ENCODE measurements around the gene PRRT1B.

PRRT1B gene

DNA sequence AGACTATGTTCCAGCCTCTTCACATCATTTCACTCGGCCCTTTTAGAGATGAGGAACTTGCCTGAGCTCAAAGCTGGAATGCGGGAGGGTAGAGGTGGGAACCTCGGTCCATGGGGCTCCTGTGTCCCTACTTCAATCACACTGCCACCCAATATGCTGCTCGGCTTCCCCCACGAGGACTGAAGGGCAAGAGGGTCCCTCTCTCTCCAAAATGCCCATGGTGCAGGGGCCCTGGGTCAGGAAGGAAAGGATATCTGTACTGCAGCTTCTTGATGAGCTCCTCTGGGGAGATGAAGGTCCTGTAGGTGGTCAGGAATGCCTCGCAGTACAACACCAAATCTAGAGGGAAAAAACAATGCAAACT is 46.5 kb downstream of the PRRT1B start:
- no peak overlapping the region for H3K4me3 ChIP-seq (ENCODE audit: low read depth, low read length)
- DNase-seq (ENCODE audit: low read depth) = no peak

- no peak overlapping the region for H3K4me3 ChIP-seq (ENCODE audit: low read depth, low read length)
- DNase-seq (ENCODE audit: low read depth) = no peak
These were observed 47.9 kb downstream of the PRRT1B start for GRCh38 chr9:131593091-131593820.

- no peak for DNase-seq (ENCODE audit: low read depth)
These were observed 48.8 kb downstream of the PRRT1B start for GRCh38 chr9:131593936-131594665.

GRCh38 chr9:131594906-131595665 is 49.8 kb downstream of the PRRT1B start:
- DNase-seq (ENCODE audit: low read depth) = no peak
- H3K4me3 ChIP-seq (ENCODE audit: low read depth, low read length) = no peak overlapping the region

More at GRCh38 chr9:131593936-131594665, 48.8 kb downstream of the PRRT1B start:
- H3K4me3 ChIP-seq (ENCODE audit: low read depth, low read length) = no peak overlapping the region

GRCh38 chr9:131595696-131596429 is 50.5 kb downstream of the PRRT1B start:
- DNase-seq (ENCODE audit: low read depth) = no peak
- H3K4me3 ChIP-seq (ENCODE audit: low read depth, low read length) = no peak overlapping the region

DNA sequence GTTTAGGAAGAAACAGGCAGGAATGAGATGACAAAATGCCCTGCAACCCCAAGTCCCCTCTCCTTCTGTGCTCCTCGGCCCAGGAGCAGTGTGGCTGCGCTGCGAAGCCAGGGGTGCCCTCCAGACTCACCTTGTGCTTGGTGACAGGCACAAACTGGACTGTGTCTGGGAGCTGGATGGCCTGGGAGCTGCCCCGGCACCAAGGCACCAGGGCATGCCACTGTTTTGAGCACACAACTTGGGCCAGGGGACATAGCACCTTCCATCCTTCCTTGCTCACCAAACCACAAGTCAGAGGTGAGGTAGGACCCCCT is 51.1 kb downstream of the PRRT1B start:
- H3K4me3 ChIP-seq (ENCODE audit: low read depth, low read length) = no peak overlapping the region
- no peak for DNase-seq (ENCODE audit: low read depth)

DNA sequence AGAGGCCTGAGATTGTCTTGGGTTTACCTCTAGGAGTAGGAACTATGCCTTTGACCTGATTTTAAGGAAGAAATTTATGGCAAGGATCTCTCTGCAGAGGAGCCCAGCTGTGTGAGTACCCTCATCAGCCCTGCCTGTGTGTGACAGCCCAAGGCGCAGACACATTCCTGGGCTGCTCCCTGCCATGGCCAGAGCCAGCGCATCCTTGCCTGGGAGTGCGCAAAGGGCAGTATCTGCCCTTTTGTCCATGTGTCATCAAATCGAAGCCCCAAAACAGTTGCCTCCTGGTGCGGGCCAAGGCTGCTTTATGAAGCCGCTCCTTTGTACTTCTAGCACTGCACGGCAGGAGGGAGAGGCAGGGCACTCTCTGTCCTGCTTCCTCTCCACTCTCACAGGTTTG is 51.9 kb downstream of the PRRT1B start:
- DNase-seq (ENCODE audit: low read depth) = no peak
- no peak overlapping the region for H3K4me3 ChIP-seq (ENCODE audit: low read depth, low read length)

DNA sequence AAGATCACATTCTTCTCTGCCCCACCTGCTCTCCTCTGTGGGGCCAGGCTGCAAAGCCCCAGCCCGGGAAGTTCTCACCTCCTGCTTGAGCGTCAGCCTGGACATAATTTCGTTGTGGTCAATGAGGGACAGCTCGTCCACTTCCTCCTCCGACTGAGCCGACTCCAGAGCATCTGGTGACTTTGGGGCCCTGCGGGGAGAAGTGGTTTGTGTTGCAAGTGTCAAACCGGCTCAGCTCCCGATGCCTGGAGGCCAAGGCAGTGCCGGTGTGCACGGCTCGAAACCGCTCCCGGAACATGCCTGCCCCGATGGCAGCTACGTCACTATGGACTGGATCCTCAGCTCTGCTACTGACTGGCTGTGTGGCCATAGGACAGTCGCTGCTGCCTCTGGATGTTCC is 52.8 kb downstream of the PRRT1B start:
- no peak for DNase-seq (ENCODE audit: low read depth)
- no peak overlapping the region for H3K4me3 ChIP-seq (ENCODE audit: low read depth, low read length)

DNA sequence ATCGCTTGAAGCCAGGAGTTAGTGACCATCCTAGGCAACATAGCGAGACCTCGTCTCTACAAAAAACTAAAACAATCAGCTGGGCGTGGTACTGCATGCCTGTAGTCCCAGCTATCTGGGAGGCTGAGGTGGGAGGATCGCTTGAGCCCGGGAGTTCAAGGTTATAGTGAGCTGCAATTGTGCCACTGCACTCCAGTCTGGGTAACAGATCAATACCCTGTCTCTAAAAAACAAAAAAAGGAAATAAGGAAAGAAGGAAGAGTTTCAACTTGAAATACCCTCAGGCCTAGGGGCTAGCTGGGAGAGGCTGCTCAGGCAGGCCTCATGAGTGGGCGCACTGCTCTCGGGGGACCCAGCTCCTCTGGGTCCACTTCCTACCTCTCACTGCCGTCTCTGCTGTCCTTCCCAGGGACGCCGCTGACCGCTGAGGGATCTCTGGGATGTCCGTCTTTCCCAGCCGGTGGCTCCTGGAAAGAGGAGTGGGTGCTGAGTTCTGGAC is 56.4 kb downstream of the PRRT1B start:
- DNase-seq (ENCODE audit: low read depth) = no peak
- no peak overlapping the region for H3K4me3 ChIP-seq (ENCODE audit: low read depth, low read length)

GRCh38 chr9:131603199-131603598 is 57.9 kb downstream of the PRRT1B start:
- DNase-seq (ENCODE audit: low read depth) = no peak

DNA sequence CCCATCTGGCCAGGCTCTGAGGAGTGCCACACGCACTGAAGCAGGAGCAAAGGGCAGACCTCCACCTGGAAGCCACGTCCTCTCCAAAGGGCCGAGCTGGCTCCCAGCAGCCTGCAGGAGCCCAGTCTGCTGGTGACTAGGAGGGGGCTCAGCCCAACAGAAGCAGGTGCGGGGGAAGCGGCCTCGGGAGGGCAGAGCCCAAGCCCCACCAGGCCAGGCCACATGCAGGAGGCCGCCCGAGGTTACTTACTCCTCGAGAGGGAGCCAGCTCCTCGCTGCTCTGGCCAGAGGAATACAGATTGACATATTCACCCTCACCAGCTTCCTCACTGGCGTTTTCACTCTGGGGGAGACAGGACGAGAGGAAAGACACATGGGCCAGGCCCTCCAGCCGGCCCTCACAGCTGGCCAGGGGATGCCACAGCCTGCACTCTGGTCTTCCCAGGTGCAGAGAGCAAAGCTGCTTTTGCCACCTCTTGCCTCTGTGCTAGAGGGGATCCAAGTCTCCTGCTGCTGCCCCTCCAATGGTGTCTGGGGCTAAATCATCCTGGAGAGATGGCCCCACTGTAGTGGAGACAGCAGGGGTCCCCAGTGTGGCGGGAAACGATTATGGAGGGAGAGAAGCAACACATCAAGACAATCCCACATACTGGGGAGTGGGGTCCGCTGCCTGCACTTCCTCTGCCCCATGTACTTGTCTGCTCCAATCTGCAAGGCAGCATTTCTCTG is 58.6 kb downstream of the PRRT1B start:
- H3K4me3 ChIP-seq (ENCODE audit: low read depth, low read length) = no peak overlapping the region

More at GRCh38 chr9:131603199-131603598, 57.9 kb downstream of the PRRT1B start:
- H3K4me3 ChIP-seq (ENCODE audit: low read depth, low read length) = no peak overlapping the region

GRCh38 chr9:131605770-131606590 is 60.7 kb downstream of the PRRT1B start:
- H3K4me3 ChIP-seq (ENCODE audit: low read depth, low read length) = no peak overlapping the region
- no peak for DNase-seq (ENCODE audit: low read depth)

More for the DNA sequence above, 58.6 kb downstream of the PRRT1B start:
- DNase-seq (ENCODE audit: low read depth) = no peak

DNA sequence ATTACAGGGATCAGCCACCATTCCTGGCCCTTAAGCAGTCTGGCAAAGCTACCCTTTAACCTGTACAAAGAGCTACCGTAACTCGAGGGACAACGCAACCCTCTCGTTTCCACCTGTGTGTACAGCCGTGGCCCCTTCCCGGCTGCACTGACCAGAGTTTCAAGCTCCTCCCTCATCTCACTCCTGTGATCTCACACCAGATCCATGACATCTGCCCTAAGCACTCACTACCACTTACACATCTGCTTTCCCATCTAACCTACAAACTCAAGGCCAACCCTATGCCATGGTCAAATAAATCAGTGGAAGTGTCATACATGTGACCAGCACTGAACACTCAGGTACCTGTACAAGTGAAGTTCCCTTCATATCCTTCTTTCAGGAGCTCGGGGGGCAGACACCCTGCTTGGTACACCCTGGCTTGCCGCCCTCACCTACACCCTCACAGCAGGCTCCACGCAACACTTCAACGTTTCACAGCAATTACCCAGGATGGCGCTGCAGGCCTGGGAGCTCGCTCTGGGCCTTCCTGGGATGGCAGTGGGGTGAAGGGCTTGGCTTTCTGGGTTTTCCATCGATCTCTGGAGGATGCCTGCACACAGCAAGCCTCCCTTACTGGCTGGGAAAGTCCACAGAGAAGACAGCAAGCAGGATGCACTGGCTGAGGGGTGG is 61.7 kb downstream of the PRRT1B start:
- no peak for DNase-seq (ENCODE audit: low read depth)
- no peak overlapping the region for H3K4me3 ChIP-seq (ENCODE audit: low read depth, low read length)

GRCh38 chr9:131607591-131607990 is 62.3 kb downstream of the PRRT1B start:
- H3K4me3 ChIP-seq (ENCODE audit: low read depth, low read length) = no peak overlapping the region
- no peak for DNase-seq (ENCODE audit: low read depth)

- peak; percentile 57 for DNase-seq (ENCODE audit: low read depth)
- no peak overlapping the region for H3K4me3 ChIP-seq (ENCODE audit: low read depth, low read length)
These were observed 63.2 kb downstream of the PRRT1B start for GRCh38 chr9:131608493-131609037.

Data from skeletal muscle cell (primary cell).